Activated CD8-positive, alpha-beta T cell treated with anti-CD3 and anti-CD28 coated beads for 36 hours (primary cell): ENCODE results near the gene CENPC. TPM values are rescaled to one million over a fixed set of nuclear protein-coding genes. Genes with fewer than 3 reads are reported as not detected.

ENCODE experiments used
- ATAC-seq: fragments of 200-7000 bp; cut with Tn5 transposase; one replicate; pipeline ENCODE4 v1.10.0; 2021; ENCODE audit warnings: mild to moderate bottlenecking, moderate library complexity
- CTCF ChIA-PET: fragments of 350-600 bp; sonication (Branson Sonifier 250); formaldehyde crosslinking; loops from one replicate; lab custom pipeline; 2021; ENCODE audit warnings: antibody characterized with exemption; lab: Charles Lee
- POLR2A ChIA-PET: fragments of 350-600 bp; sonication (Branson Sonifier 250); formaldehyde crosslinking; loops from one replicate; lab custom pipeline; 2021; ENCODE audit warnings: antibody characterized with exemption; lab: Charles Lee
- DNase-seq: peaks from one replicate; pipeline ENCODE4 v3.0.0-alpha.2; 2020
- H3K27ac Mint-ChIP-seq: one replicate; pipeline ENCODE4 v1.8.0; 2021; ENCODE audit warnings: mild to moderate bottlenecking, mixed read lengths
- H3K27me3 Mint-ChIP-seq: one replicate; pipeline ENCODE4 v1.8.0; 2021; ENCODE audit warnings: mixed read lengths
- H3K36me3 Mint-ChIP-seq: one replicate; pipeline ENCODE4 v1.8.0; 2021; ENCODE audit warnings: low read depth, mixed read lengths
- H3K4me1 Mint-ChIP-seq: one replicate; pipeline ENCODE4 v1.8.0; 2021; ENCODE audit warnings: low read depth, mixed read lengths
- H3K4me3 Mint-ChIP-seq: one replicate; pipeline ENCODE4 v1.8.0; 2021; ENCODE audit warnings: mild to moderate bottlenecking, moderate library complexity, mixed read lengths
- H3K9me3 Mint-ChIP-seq: one replicate; pipeline ENCODE4 v1.8.0; 2021; ENCODE audit warnings: mixed read lengths
- intact Hi-C: fragments of 100-400 bp; cut with micrococcal nuclease; formaldehyde crosslinking; loops from one replicate; pipeline ENCODE4 v1.10.0; 2022
- total RNA-seq, 2 experiments: library from RNA; stranded (reverse); gene quantifications; one replicate each; pipeline ENCODE4 v1.2.3, GENCODE V29; 2021
- TF ChIP-seq, protein P1 (sequence below): fragments of 200-600 bp; IDR thresholded peaks from one replicate; pipeline ENCODE4 v1.8.0; 2022; ENCODE audit warnings: antibody characterized with exemption, mild to moderate bottlenecking

The CENPC gene
- total RNA-seq, 2 experiments from 2014 or later: 29.1 to 32.0 TPM

DNA sequence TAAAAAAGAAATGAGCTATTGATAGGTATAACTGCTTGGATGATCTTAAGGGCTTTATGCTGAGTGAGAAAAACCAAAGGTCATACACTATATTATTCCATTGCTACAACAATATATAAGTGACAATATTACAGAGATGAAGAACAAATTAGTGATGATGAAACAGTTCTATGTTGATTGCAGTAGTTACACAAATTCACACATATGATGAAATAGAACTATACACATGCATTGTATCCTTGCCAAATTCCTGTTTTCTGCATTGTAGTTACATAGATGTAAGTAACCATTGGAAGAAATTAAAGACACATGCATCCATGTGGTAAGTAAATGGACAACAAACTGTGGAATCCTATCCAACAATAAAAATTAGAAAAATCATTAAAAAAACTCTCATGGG is 76.5 kb downstream of the CENPC start:
- Mint-ChIP-seq H3K36me3 (peaks cover 37% of the 10 kb centered on the region), H3K27ac (no peak overlapping the region), H3K4me1 (no peaks in the 10 kb centered on the region), H3K4me3 (no peak overlapping the region), H3K27me3 (no peaks in the 10 kb centered on the region), H3K9me3 (no peaks in the 10 kb centered on the region)
- DNase-seq (no peak), ATAC-seq (no peak)
- CTCF ChIA-PET: no interaction called here
- TF ChIP-seq, protein P1, sequence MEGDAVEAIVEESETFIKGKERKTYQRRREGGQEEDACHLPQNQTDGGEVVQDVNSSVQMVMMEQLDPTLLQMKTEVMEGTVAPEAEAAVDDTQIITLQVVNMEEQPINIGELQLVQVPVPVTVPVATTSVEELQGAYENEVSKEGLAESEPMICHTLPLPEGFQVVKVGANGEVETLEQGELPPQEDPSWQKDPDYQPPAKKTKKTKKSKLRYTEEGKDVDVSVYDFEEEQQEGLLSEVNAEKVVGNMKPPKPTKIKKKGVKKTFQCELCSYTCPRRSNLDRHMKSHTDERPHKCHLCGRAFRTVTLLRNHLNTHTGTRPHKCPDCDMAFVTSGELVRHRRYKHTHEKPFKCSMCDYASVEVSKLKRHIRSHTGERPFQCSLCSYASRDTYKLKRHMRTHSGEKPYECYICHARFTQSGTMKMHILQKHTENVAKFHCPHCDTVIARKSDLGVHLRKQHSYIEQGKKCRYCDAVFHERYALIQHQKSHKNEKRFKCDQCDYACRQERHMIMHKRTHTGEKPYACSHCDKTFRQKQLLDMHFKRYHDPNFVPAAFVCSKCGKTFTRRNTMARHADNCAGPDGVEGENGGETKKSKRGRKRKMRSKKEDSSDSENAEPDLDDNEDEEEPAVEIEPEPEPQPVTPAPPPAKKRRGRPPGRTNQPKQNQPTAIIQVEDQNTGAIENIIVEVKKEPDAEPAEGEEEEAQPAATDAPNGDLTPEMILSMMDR: no peak
- intact Hi-C loops: no loop called here
- POLR2A ChIA-PET: no interaction called here

DNA sequence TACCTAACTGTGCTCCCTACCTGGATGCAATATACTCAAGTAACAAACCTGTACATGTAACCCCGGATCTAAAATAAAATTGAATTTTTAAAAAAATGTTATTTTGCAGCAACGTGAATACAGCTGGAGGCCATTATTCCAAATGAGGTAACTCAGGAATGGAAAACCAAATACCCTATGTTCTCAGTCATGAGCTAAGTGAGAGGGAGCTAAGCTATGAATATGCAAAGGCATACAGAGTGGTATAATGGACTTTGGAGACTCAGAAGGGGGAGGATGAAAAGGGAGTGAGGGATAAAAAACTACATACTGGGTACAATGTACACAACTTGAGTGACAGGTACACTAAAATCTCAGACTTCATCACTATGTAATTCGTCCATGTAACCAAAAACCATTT is 78.6 kb downstream of the CENPC start:
- H3K4me3 Mint-ChIP-seq: no peak overlapping the region
- CTCF ChIA-PET: no interaction called here
- POLR2A ChIA-PET: no interaction called here
- peaks cover 24% of the 10 kb centered on the region for H3K36me3 Mint-ChIP-seq
- H3K27me3 Mint-ChIP-seq: no peaks in the 10 kb centered on the region
- intact Hi-C loops: no loop called here
- TF ChIP-seq, protein P1: no peak
- H3K4me1 Mint-ChIP-seq: no peaks in the 10 kb centered on the region
- no peak for ATAC-seq
- no peaks in the 10 kb centered on the region for H3K9me3 Mint-ChIP-seq
- H3K27ac Mint-ChIP-seq: no peak overlapping the region
- no peak for DNase-seq

DNA sequence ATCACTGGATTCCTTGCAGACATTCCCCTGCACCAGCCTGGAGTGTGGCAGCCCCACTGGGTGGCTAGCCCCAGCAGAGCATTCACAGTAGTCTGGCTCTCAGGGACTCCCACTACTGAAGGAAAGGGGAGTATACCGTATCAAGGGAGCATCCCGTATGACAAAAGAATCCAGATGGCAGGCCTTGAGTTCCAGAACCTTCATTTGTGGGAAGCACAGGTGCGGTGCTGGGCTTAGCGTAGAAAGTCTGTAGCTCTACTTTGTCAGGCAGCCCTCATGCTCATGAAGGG is 79.6 kb downstream of the CENPC start:
- H3K4me3 Mint-ChIP-seq: no peak overlapping the region
- H3K4me1 Mint-ChIP-seq: no peaks in the 10 kb centered on the region
- CTCF ChIA-PET: no interaction called here
- DNase-seq (no peak), ATAC-seq (peak; percentile 10)
- intact Hi-C loops: no loop called here
- H3K27me3 Mint-ChIP-seq: no peaks in the 10 kb centered on the region
- POLR2A ChIA-PET: interaction anchor here (1.0 to 1.1 kb wide), 2 partner anchors 8 to 245 kb away, joined by 3 read pairs; no protein-coding TSS in a partner anchor
- H3K27ac Mint-ChIP-seq: no peak overlapping the region
- TF ChIP-seq, protein P1: no peak
- peaks cover 15% of the 10 kb centered on the region for H3K36me3 Mint-ChIP-seq
- no peaks in the 10 kb centered on the region for H3K9me3 Mint-ChIP-seq

DNA sequence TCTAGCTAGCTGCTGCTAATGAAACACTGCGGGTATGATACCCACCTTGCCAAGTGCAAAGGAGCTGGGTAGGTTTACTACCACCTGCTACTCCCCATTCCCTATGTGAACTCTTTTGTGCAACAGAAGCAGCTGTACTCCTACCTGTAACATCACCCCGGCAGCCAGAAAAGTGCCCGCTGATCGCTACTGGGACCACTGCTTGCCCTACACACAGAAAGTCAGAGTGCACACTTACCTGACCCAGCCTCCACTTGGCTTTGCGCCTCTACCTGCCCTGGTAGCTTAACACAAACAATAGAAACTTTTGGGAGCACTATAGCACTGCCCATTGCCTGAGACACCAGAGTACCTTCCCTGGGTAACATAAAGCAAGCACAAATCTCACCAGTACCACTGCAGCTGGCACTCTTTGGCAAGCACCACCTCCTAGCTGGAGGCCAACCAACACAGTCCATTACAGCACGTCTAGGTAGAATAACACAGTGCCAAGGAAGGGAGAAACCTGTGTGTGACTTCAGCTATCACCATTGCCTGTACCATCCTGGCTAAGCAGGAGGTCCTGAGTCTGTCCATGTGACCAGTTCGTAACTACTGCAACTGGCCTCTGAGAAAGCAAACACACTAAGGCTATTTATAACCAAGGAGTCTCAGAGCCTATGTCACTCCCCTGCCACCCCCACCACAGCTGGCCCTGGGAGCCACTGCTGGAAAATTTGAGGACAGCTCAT is 80.1 kb downstream of the CENPC start:
- POLR2A ChIA-PET: interaction anchor here (1.0 to 1.1 kb wide), 2 partner anchors 9 to 246 kb away, joined by 3 read pairs; no protein-coding TSS in a partner anchor
- DNase-seq: no peak
- H3K9me3 Mint-ChIP-seq: no peaks in the 10 kb centered on the region
- peaks cover 13% of the 10 kb centered on the region for H3K36me3 Mint-ChIP-seq
- intact Hi-C loops: no loop called here
- no peaks in the 10 kb centered on the region for H3K27me3 Mint-ChIP-seq
- no peak overlapping the region for H3K27ac Mint-ChIP-seq
- TF ChIP-seq, protein P1: no peak
- CTCF ChIA-PET: no interaction called here
- H3K4me3 Mint-ChIP-seq: no peak overlapping the region
- H3K4me1 Mint-ChIP-seq: no peaks in the 10 kb centered on the region
- no peak for ATAC-seq

DNA sequence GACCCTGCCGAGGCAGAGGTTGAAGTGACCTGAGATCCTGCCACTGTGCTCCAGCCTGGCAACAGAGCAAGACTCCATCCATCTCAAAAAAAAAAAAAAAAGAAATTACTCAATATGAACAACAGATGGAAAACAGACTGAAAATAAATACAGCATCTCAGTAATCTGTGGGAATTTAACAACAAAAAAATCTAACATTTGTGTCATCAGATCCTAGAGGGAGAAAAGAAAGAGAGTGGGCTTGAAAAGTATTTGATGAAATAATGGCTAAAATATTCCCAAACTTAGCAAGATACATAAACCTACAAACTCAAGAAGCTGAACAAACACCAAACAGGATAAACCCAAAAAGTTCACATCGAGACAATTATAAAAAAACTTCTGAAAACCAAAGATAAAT is 84.7 kb downstream of the CENPC start:
- DNase-seq: no peak
- no peak overlapping the region for H3K27ac Mint-ChIP-seq
- intact Hi-C loops: no loop called here
- H3K36me3 Mint-ChIP-seq: peaks cover 22% of the 10 kb centered on the region
- H3K27me3 Mint-ChIP-seq: no peaks in the 10 kb centered on the region
- POLR2A ChIA-PET: interaction anchor here (0.6 kb wide), 1 partner anchor 975 kb away, joined by 3 read pairs; no protein-coding TSS in a partner anchor
- H3K4me1 Mint-ChIP-seq: no peaks in the 10 kb centered on the region
- peaks cover 1% of the 10 kb centered on the region for H3K9me3 Mint-ChIP-seq
- CTCF ChIA-PET: no interaction called here
- no peak overlapping the region for H3K4me3 Mint-ChIP-seq
- TF ChIP-seq, protein P1: no peak
- ATAC-seq: no peak
